ENCODE data around the gene FA2H.

DNA sequence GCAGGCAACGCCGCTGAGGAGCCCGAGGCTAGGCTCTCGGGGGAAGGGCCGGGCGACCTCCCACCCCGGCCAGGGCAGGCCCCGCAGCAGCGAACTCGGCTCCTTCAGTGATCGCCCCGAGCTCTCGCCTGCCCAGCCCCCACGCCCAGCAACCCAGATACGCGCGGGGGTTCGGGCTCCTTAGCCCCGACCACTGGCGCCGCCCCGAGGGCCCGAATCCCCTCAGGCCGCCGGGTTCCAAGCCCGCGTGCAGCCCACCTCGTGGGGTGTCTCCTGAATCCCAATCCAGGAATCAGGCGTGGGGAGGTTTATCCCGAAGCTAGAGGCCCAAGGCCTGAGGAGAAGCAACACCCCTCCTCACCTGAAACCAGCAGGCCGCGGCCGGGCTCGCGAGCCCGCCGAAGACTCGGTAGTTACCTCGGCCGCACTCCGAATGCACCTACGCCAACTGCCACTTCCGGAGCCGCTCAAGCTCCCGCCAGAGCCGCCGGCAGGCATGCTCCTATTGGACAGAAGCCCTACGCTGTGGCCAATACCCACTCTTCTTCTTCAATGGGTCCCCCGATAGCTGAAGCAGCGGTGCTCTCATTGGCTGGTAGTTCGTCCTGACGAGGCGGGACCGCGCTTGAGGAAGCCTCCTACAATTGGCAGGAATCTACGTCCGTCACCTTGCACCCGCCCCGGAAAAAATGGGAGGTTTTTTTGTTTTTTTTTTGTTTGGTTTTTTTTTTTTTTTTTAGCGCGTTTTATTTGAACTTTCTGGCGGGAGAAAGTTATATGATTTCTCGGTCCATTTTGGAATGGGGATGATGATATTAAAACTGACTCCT is 108.0 kb downstream of the FA2H start, which contains the start of gene RFWD3:
- TF ChIP-seq TAF1 (IDR thresholded peaks at IDR 0.05; ENCODE audit: borderline replicate concordance, low read depth, low read length) (peak; percentile 95), POLR2A (IDR thresholded peaks at IDR 0.05; ENCODE audit: low read depth, low read length) (peak; percentile 95), POLR2AphosphoS5 (IDR thresholded peaks at IDR 0.05; ENCODE audit: low read depth, low read length) (peak; percentile 93)

All from GM12892 (cell line).